Stimulated activated CD8-positive, alpha-beta memory T cell treated with anti-CD3 and anti-CD28 coated beads, Interleukin-15, amount 100 ng/mL, for 24 hours (primary cell): ENCODE measurements around the gene DDX4.
"Not testable (repeated sequence)": the region's sequence is repeated elsewhere in the genome, so short reads cannot be mapped to it uniquely, and the experiment has no call there.

Experiments
- DNase-seq: peaks from one replicate; pipeline ENCODE4 v3.0.0-alpha.2; 2020; ENCODE audit warnings: low read depth

The DDX4 gene

GRCh38 chr5:55737793-55738192 lies at the start of gene DDX4:
DDX4 (plus strand) TSS chr5:55738061; CDS start chr5:55738964, 903 bp downstream.
- DNase-seq: no peak

- DNase-seq: no peak
Observed at GRCh38 chr5:55691265-55692105, 46.4 kb upstream of the DDX4 start.

GRCh38 chr5:55692106-55692417 lies 45.8 kb upstream of the DDX4 start:
- no peak for DNase-seq

GRCh38 chr5:55692509-55692908 lies 45.4 kb upstream of the DDX4 start:
- no peak for DNase-seq

DNA sequence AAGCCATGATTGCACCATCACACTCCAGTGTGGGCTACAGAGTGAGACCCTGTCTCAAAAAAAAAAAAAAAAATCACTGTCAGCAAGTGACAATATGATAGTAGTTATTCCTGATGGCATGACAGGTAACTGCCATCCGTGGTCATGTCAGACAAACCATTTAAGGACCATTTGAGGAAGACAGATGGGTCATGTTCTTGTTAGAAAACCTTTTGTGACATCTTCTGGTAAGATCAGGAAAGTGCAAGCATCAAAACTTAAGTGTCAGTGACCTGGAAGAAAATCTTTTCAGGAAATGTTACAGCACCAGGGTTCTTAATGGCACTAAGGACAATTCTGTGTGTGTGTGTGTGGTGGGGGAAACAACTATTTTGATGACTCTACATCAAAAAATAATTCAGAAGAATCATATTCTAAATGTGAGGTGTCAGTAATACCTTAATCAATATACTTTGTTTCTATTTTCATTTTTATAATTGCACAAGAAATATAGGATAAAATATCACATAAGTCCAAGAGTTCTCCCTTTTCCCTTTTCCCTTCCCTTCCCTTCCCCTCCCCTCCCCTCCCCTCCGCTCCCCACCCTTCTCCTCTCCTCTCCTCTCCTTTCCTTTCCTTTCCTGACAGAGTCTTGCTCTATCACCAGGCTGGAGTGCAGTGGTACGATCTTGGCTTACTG lies 43.6 kb upstream of the DDX4 start:
- DNase-seq: no peak

GRCh38 chr5:55696704-55697103 lies 41.2 kb upstream of the DDX4 start:
- not testable (repeated sequence) for DNase-seq

DNA sequence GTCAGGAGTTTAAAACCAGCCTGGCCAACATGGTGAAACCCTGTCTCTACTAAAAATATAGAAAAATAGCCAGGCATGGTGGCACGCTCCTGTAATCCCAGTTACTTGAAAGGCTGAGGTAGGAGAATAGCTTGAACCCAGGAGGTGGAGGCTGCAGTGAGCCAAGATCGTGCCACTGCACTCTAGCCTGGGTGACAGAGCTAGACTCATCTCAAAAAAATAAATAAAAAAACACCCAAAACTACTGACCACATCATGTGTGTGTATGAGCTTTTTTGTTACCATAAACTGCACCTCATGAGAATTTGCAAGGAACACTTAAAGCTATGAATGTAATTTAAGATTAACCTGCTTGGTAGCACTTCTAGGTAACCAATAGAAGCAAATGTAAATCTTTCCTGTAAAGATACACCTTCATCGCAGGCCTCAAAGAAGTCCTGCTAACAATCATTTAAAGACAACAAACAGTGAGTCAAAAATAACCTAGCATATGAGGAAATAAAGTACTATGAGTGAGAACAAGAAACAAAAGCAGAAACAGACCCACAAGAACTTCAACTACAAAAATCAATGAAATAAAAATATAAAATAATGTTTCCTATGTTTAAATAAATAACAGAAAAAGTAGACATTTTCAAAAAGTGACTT lies 38.7 kb upstream of the DDX4 start:
- no peak for DNase-seq

DNA sequence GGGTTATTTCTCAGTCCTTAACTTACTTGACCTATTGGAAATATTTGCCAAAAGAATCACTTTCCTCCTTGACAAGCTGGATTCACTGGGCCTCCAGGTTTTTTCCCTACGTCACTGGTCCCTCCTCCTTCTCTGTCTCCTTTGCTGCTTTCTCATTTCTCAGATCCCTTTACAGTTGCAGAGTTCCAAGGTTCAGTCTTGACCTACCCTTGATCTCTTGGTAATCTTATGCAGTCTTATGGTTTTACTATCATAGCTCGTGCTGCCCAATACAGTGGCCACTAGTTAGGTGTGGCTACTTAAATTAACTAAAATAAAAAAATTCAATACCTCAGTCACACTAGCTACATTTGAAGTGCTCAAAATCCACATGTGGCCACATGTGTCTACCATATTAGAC lies 37.1 kb upstream of the DDX4 start:
- DNase-seq: no peak

- DNase-seq: no peak
Observed at GRCh38 chr5:55701462-55702103, 36.3 kb upstream of the DDX4 start.

DNA sequence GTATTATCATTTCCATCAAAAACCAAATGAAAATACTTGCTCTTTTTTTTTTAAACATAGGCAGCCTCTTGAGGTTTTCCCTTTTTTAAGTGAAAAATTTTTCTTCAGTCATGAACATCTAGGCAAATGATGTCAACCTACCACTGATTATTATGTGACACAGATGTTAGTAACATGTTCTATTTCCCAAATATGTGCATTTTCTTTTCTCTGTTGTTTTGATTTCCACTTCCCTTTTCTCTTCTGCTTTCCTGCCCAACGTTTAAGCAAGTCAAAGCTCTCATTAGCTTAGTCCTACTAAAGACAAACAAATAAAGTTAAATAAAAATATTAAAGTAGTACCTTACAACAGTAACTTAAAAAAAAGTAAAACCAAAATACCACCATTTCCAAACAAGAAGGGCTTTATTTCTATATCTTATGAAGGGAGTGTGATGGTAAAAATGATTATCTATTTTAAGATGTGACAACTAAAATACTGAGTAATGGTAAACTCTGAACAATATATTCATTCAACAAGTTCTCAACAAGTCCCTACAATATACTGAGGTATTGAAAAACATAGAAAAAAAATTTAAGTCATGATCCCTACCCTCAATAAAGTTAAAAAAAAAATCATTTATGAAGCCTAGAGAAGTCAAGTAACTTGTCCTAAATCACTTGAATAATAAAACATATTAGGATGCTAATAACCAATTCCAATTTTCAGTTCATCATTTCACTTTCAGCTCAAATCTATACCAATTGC lies 35.1 kb upstream of the DDX4 start:
- DNase-seq: no peak

DNA sequence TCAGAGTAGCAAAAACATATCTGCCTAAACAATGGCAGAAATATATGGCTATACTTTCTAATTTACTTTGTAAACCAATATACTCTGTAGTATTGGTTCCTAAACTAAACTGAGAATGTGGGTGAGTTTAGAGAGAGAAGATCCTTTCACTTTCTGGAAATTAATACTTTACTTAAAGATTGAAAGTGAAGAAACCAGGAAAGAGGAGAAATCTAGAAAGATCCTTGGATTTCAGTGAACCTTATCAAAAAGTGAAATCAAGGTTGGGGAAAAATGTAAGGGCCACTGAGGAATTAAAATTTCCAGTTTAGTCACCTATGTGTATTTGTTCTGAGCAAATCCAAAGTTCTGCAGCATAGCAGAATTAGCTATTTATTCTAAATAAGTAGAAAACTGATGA lies 31.6 kb upstream of the DDX4 start:
- DNase-seq: no peak

DNA sequence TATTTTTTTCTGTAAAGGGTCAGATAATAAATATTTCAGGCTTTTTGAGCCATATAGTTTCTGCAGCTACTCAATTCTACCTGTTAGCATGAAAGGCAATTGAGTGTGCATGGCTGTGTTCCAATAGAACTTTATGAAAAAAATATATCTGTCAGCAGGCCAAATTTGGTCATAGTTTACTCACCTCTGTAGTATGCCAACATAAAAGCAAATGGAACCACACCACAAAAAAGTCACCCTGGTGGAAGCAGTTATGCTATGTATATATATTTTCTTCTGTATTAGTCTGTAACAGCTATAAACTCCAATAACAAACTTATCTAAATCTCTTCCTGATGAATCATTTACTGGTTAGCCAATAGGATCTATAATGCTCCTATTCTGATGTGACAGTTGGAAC lies 29.1 kb upstream of the DDX4 start:
- no peak for DNase-seq

GRCh38 chr5:55711507-55712022 lies 26.3 kb upstream of the DDX4 start:
- DNase-seq: no peak

- peak; percentile 78 for DNase-seq
Observed at GRCh38 chr5:55712023-55712859, 25.6 kb upstream of the DDX4 start, which contains the start of gene SLC38A9. SLC38A9 (minus strand) TSS chr5:55712324; CDS start chr5:55697958, 14,366 bp downstream.

DNA sequence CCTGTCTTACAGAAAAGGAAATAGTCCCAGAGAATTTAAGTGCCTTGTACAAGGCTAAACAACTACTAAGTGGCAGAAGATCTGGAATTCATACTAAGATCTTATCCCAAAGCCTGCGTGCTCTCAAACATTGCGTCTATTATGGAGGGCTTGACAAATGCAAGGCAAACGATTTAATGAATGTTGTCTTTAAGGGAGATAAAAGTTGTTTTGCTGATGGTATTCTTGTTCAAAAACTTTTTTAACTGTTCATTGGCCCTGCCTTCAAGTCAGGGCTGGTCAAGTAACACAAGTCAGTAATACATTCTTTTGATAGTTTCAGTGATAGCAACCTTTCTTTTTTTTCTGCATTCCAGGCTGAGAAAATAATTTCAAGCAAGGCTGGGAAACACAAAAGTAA lies 24.0 kb upstream of the DDX4 start:
- DNase-seq: no peak

GRCh38 chr5:55714339-55714738 lies 23.5 kb upstream of the DDX4 start:
- no peak for DNase-seq

- DNase-seq: no peak
Observed at GRCh38 chr5:55714749-55715148, 23.1 kb upstream of the DDX4 start.

DNA sequence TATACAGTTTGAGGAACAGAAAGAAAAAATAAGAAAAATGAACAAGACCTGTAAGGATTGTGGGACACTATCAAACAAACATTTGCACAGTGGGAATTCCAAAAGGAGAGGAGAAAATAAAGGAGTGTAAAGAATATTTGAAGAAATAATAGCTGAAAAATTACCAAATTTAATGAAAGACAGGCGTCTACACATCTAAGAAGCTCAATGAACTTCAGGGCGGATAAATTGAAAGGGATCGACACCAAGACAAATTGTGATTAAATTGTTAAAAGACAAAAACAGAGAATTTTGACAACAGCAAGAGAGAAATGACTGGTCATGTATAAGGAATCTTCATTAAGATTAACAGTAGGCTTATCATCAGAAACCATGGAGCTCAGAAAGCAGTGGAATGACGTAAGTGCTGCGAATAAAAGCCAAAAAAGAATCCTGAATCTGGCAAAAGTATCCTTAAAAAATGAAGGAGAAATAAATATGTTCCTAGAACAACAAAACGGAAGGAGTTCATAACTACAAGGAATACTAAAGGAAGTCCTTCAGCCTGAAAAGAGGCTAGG lies 22.3 kb upstream of the DDX4 start:
- DNase-seq: no peak

- not testable (repeated sequence) for DNase-seq
Observed at GRCh38 chr5:55719026-55719425, 18.8 kb upstream of the DDX4 start.

- DNase-seq: no peak
Observed at GRCh38 chr5:55720188-55720703, 17.6 kb upstream of the DDX4 start.
